DND-41 (cell line): Measurements from ENCODE around the gene ZIC5.
A peak's percentile ranks its signal among the peaks of the same experiment; 100 is the strongest.

ENCODE experiments used
- ATAC-seq: fragments of 200-7000 bp; cut with Tn5 transposase; 3 replicates; pipeline ENCODE4 v1.9.1; 2021; ENCODE audit warnings: low read depth; ENCODE audit not compliant: insufficient read depth
- DNase-seq: peaks from one replicate; pipeline ENCODE4 v3.0.0-alpha.2; 2020
- H2AFZ ChIP-seq: 2 replicates; pipeline ENCODE4 v1.6.0; 2012; ENCODE audit warnings: low read depth, low read length
- H3K27ac ChIP-seq: 2 replicates; pipeline ENCODE4 v1.5.1; 2012; ENCODE audit warnings: low read length, inconsistent platforms
- H3K27me3 ChIP-seq: fragments of 200-600 bp; sonication (generic); 2 replicates; pipeline ENCODE4 v1.6.0; 2012; ENCODE audit warnings: low read length, mild to moderate bottlenecking, inconsistent platforms; ENCODE audit not compliant: insufficient read depth, poor library complexity
- H3K36me3 ChIP-seq: 2 replicates; pipeline ENCODE4 v1.5.1; 2012; ENCODE audit warnings: low read length, inconsistent platforms; ENCODE audit not compliant: insufficient read depth
- H3K4me1 ChIP-seq: 2 replicates; pipeline ENCODE4 v1.5.1; 2012; ENCODE audit warnings: mild to moderate bottlenecking, low read length; ENCODE audit not compliant: insufficient read depth
- H3K4me2 ChIP-seq: 2 replicates; pipeline ENCODE4 v1.6.0; 2012; ENCODE audit warnings: mild to moderate bottlenecking, moderate library complexity, low read length, inconsistent platforms; ENCODE audit not compliant: insufficient read depth
- H3K4me3 ChIP-seq, 2 experiments: fragments of 200-600 bp in 1 of 2; shearing (Covaris generic) in 1 of 2; 2 replicates each; pipeline ENCODE4 v1.5.1; 2012 to 2016; ENCODE audit warnings: inconsistent platforms in 2 of 2, low read length in 2 of 2, mild to moderate bottlenecking in 2 of 2, low read depth in 1 of 2, moderate library complexity in 1 of 2
- H3K79me2 ChIP-seq: 2 replicates; pipeline ENCODE4 v1.6.0; 2012; ENCODE audit warnings: low read length, inconsistent platforms; ENCODE audit not compliant: insufficient read depth
- H3K9ac ChIP-seq: 2 replicates; pipeline ENCODE4 v1.6.0; 2012; ENCODE audit warnings: low read depth, mild to moderate bottlenecking, inconsistent platforms, low read length, moderate library complexity
- H3K9me3 ChIP-seq: 2 replicates; pipeline ENCODE4 v1.5.1; 2012; ENCODE audit warnings: low read length, moderate library complexity, mild to moderate bottlenecking, inconsistent platforms; ENCODE audit not compliant: insufficient read depth, severe bottlenecking
- H4K20me1 ChIP-seq: 2 replicates; pipeline ENCODE4 v1.6.0; 2012; ENCODE audit warnings: low read length; ENCODE audit not compliant: insufficient read depth
- EZH2 ChIP-seq: IDR thresholded peaks from 3 replicates; pipeline ENCODE4 v1.6.1; 2012; ENCODE audit warnings: borderline replicate concordance, low read depth, mild to moderate bottlenecking, moderate library complexity, low read length, inconsistent platforms; ENCODE audit not compliant: severe bottlenecking
- TF ChIP-seq, protein P1 (sequence below): IDR thresholded peaks from 2 replicates; pipeline ENCODE4 v1.5.1; 2012; ENCODE audit warnings: borderline replicate concordance, low read length, moderate library complexity, mild to moderate bottlenecking; ENCODE audit not compliant: poor library complexity, severe bottlenecking; ENCODE audit errors: extremely low read depth

Gene ZIC5

DNA sequence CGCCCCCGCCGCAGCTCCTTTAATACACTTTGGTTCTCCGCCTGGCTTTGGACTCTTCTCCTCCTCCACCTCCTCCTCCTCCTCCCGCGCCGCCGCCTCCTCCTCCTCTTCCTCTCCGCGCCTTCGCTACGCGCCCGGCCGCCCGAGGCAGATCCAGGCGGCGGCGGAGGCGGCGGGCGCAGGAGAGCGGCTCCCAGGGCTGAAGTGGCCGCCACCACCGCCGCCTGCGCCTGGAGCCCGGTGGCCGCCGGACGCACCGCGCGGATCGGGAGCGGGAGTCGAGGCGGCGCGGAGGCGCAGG, 10.1 kb upstream of the ZIC5 start, which contains the start of gene ZIC2:
Gene ZIC2, plus strand, starts transcription at position 50 of the 301 bp plus-strand sequence. CDS start 281 bp downstream, outside the sequence.
- peaks cover 14% of the 10 kb centered on the region for H3K27me3 ChIP-seq
- no peaks in the 10 kb centered on the region for H3K9me3 ChIP-seq
- H3K4me3 ChIP-seq = peak within 1 kb of the TSS; percentile 22 to 63; a peak in 3 of 4 replicates
- no peak for DNase-seq
- H3K79me2 ChIP-seq = peaks cover 25% of the 10 kb centered on the region
- H2AFZ ChIP-seq = peak within 1 kb of the TSS; percentile 76
- H3K4me1 ChIP-seq = peaks cover 54% of the 10 kb centered on the region
- peak; percentile 34 for ATAC-seq
- TF ChIP-seq, protein P1, sequence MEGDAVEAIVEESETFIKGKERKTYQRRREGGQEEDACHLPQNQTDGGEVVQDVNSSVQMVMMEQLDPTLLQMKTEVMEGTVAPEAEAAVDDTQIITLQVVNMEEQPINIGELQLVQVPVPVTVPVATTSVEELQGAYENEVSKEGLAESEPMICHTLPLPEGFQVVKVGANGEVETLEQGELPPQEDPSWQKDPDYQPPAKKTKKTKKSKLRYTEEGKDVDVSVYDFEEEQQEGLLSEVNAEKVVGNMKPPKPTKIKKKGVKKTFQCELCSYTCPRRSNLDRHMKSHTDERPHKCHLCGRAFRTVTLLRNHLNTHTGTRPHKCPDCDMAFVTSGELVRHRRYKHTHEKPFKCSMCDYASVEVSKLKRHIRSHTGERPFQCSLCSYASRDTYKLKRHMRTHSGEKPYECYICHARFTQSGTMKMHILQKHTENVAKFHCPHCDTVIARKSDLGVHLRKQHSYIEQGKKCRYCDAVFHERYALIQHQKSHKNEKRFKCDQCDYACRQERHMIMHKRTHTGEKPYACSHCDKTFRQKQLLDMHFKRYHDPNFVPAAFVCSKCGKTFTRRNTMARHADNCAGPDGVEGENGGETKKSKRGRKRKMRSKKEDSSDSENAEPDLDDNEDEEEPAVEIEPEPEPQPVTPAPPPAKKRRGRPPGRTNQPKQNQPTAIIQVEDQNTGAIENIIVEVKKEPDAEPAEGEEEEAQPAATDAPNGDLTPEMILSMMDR = no peak
- TF ChIP-seq EZH2 = no peak
- peak within 1 kb of the TSS; percentile 86 for H3K27ac ChIP-seq
- H3K9ac ChIP-seq = peak within 1 kb of the TSS; percentile 97
- no peaks in the 10 kb centered on the region; the same call in 1 of the 2 replicates for H4K20me1 ChIP-seq
- peaks cover 3% of the 10 kb centered on the region; the same call in 1 of the 2 replicates for H3K36me3 ChIP-seq
- H3K4me2 ChIP-seq = peak within 1 kb of the TSS; percentile 75

DNA sequence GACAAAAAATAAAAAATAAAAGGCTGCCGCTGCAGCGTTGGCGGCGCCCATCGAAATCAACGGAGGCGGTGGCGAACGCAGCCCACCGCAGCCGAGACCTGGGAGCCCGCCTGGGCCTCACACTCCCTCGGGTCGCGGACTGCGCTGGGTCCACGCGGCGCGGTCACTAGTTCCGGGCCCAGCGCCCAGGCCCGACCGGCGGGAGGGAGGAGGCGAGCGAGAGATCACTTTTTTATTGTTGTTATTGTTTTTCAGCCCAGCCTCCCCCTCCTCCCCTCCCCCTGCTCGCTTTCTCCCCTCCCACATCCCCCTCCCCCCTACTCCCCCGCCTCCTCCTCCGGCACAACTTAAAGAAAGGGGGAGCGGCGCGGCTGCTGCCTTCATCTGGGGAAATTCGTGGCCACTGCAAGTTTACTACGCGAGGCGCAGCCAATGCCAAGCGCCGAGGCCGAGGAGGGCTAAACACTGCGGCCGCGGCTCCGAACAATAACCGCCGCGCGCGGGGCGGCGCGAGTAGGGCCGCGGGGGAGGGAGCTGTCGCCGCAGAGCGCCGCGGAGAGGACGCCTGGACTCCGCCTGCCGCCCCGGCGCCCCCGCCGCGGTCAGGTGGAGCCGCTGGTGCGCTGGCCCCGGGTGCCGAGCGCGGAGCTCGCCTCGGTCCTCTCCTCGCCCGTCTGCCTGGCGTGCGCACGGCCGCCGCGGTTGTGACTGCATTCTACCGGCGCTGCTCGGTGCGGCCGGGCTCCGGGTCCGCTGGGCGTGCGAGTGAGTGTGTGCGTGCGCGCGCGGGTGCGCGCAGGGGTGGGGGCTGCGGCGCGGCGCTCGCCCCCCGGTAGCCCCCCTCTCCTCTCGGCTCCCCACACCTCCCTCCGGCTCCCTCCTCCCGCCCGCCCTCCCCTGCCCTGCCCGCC, 9.5 kb upstream of the ZIC5 start:
- Histone ChIP-seq H3K4me3 (peak overlapping the region; percentile 22 to 63; a peak in 3 of 4 replicates), H2AFZ (peak overlapping the region; percentile 76), H3K9me3 (no peaks in the 10 kb centered on the region), H3K4me1 (peaks cover 54% of the 10 kb centered on the region), H3K27ac (peak overlapping the region; percentile 86), H3K27me3 (peaks cover 14% of the 10 kb centered on the region), H3K4me2 (peak overlapping the region; percentile 75), H3K79me2 (peaks cover 25% of the 10 kb centered on the region), H3K9ac (peak overlapping the region; percentile 97), H3K36me3 (peaks cover 3% of the 10 kb centered on the region; the same call in 1 of the 2 replicates), H4K20me1 (no peaks in the 10 kb centered on the region; the same call in 1 of the 2 replicates)
- peak; percentile 73 for DNase-seq
- ATAC-seq = peak; percentile 56
- TF ChIP-seq EZH2 = no peak
- TF ChIP-seq, protein P1 = no peak

DNA sequence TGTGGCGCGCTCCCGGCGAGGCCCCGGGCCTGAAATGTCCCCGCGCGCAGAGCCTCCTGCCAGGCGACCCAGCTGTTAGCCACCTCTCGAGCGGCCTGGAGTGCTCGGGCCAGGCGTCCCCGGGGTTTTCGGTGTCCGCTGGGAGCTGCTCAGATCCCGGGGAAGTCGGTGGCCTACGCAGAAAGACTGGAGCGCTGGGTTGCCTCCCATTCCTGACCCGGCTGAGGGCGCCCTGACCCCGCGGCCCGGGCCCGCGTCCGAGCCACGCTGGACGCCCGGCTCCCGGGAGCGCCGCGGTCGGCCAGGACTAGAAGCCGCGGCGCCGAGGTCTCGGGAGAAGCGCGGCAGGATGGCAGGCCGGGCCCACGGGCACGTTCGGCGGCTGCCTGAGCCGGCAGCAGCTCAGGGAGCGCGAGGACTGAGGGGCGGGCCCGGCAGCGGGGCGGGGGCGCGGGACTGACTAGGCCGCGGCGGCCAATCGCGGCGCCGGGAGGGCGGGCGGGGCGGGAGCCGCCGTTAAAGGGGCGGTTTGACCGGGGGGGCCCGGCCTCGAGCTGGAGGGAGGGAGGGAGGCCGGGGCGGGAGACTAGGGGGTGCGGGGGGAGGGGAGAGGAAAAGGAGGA, 8.7 kb upstream of the ZIC5 start:
- Histone ChIP-seq H3K27me3 (peaks cover 14% of the 10 kb centered on the region), H3K4me2 (peak overlapping the region; percentile 75), H4K20me1 (no peaks in the 10 kb centered on the region; the same call in 1 of the 2 replicates), H3K4me3 (peak overlapping the region; percentile 40 to 63; a peak in 3 of 4 replicates), H3K36me3 (peaks cover 3% of the 10 kb centered on the region; the same call in 1 of the 2 replicates), H3K9me3 (no peaks in the 10 kb centered on the region), H3K79me2 (peaks cover 25% of the 10 kb centered on the region), H3K9ac (peak overlapping the region; percentile 97), H3K4me1 (peaks cover 54% of the 10 kb centered on the region), H3K27ac (peak overlapping the region; percentile 86), H2AFZ (peak overlapping the region; percentile 63)
- ATAC-seq (peak; percentile 77), DNase-seq (peak; percentile 86)
- TF ChIP-seq, protein P1 = no peak
- TF ChIP-seq EZH2 = no peak
